SU-DHL-6 (cell line): ENCODE measurements around the gene ARHGEF19.

Source experiments
- H2AFZ ChIP-seq: fragments of 200-600 bp; sonication (generic); 2 replicates; pipeline ENCODE4 v1.6.1; 2014; ENCODE audit warnings: low read depth, mild to moderate bottlenecking, moderate library complexity, mixed read lengths, antibody characterized with exemption, low read length; ENCODE audit not compliant: severe bottlenecking
- H3F3A ChIP-seq: fragments of 200-600 bp; shearing (Covaris generic); 2 replicates; pipeline ENCODE4 v1.6.0; 2016; ENCODE audit warnings: antibody characterized with exemption, mild to moderate bottlenecking; ENCODE audit not compliant: insufficient read depth
- H3K27ac ChIP-seq: fragments of 200-600 bp; sonication (generic); 2 replicates; pipeline ENCODE4 v1.5.1; 2016; ENCODE audit warnings: low read depth, mild to moderate bottlenecking, low read length, moderate library complexity, mixed read lengths
- H3K27me3 ChIP-seq: fragments of 200-600 bp; sonication (generic), shearing (Covaris generic); 2 replicates; pipeline ENCODE4 v1.6.0; 2014; ENCODE audit warnings: mild to moderate bottlenecking, low read length
- H3K36me3 ChIP-seq: fragments of 200-600 bp; sonication (generic); 2 replicates; pipeline ENCODE4 v1.6.1; 2014; ENCODE audit warnings: mild to moderate bottlenecking, low read length, mixed read lengths
- H3K4me2 ChIP-seq: fragments of 300-600, 200-600 bp; shearing (Covaris generic), sonication (generic); 2 replicates; pipeline ENCODE4 v1.6.0; 2014; ENCODE audit warnings: low read length, low read depth, mild to moderate bottlenecking; ENCODE audit not compliant: poor library complexity, severe bottlenecking
- H3K4me3 ChIP-seq: fragments of 200-600 bp; sonication (generic); 2 replicates; pipeline ENCODE4 v1.5.1; 2014; ENCODE audit warnings: antibody characterized with exemption, low read length, mild to moderate bottlenecking, mixed read lengths; ENCODE audit not compliant: insufficient read depth, poor library complexity, severe bottlenecking
- H3K79me2 ChIP-seq: fragments of 200-600 bp; sonication (generic); 2 replicates; pipeline ENCODE4 v1.6.1; 2014; ENCODE audit warnings: mild to moderate bottlenecking, low read length, moderate library complexity; ENCODE audit not compliant: insufficient read depth
- H3K9ac ChIP-seq: fragments of 200-600 bp; sonication (generic); 2 replicates; pipeline ENCODE4 v1.7.0; 2014; ENCODE audit warnings: mild to moderate bottlenecking, low read length
- H3K9me2 ChIP-seq: fragments of 200-600 bp; sonication (generic); replicated peaks from 2 replicates; pipeline ENCODE4 v1.6.1; 2014; ENCODE audit warnings: low read length; ENCODE audit not compliant: insufficient read depth
- H3K9me3 ChIP-seq: fragments of 200-600 bp; sonication (generic); 2 replicates; pipeline ENCODE4 v1.6.1; 2014; ENCODE audit warnings: low read length, mixed read lengths; ENCODE audit not compliant: insufficient read depth
- H4K20me1 ChIP-seq: fragments of 200-600 bp; sonication (generic); 2 replicates; pipeline ENCODE4 v1.6.1; 2014; ENCODE audit warnings: low read depth, mild to moderate bottlenecking, antibody characterized with exemption, low read length, moderate library complexity, mixed read lengths
- EZH2phosphoT487 ChIP-seq: fragments of 200-600 bp; sonication (generic), shearing (Covaris generic); conservative IDR thresholded peaks from 2 replicates; pipeline ENCODE4 v1.6.1; 2018; ENCODE audit warnings: mild to moderate bottlenecking, antibody characterized with exemption, low read length, moderate library complexity, mixed read lengths
- TF ChIP-seq, protein P1 (sequence below): fragments of 200-600 bp; sonication (generic); IDR thresholded peaks from one replicate; pipeline ENCODE4 v1.5.1; 2017; ENCODE audit warnings: antibody characterized with exemption, mild to moderate bottlenecking, low read length, moderate library complexity; ENCODE audit not compliant: insufficient read depth, poor library complexity, severe bottlenecking

The ARHGEF19 gene

DNA sequence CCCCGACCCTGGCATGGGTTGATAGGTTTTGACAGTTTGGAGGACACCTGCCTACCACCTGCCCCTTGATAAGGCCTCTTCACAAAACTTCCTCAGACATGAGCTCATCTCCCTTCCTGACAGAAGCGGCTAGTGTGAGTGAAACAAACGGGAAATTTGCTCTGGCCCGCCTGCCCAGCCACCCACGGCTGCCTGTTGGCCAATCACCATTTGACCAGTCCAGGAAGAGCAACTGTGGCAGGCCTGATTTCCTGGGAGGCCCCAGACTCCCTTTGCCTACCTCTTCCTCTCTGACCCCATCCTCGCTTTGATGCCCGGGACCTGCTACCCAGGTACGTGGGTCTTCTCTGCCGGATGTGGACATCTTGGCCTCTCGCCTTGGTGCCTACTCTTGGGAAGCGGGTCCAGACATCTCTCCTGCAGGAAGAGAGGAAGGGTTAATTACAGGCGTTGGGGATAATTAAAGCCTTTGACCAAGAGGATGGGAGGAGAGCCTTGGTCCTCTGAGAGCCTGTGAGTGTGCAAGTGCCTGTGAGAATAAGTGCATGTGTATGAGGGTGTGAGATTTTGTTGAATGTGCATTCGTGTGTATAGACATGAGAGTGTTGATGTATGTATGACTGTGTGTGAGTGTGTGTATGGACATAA lies 55.5 kb downstream of the ARHGEF19 start:
- H3K79me2 ChIP-seq, result no peaks in the 10 kb centered on the region
- no peak overlapping the region for H3K27ac ChIP-seq
- no peaks in the 10 kb centered on the region for H3K9me2 ChIP-seq
- H4K20me1 ChIP-seq, result no peaks in the 10 kb centered on the region
- H2AFZ ChIP-seq, result no peak overlapping the region
- H3K4me2 ChIP-seq, result no peak overlapping the region
- H3K27me3 ChIP-seq, result no peaks in the 10 kb centered on the region
- no peak overlapping the region for H3K9ac ChIP-seq
- H3K36me3 ChIP-seq, result no peaks in the 10 kb centered on the region
- H3F3A ChIP-seq, result no peaks in the 10 kb centered on the region
- TF ChIP-seq, protein P1, sequence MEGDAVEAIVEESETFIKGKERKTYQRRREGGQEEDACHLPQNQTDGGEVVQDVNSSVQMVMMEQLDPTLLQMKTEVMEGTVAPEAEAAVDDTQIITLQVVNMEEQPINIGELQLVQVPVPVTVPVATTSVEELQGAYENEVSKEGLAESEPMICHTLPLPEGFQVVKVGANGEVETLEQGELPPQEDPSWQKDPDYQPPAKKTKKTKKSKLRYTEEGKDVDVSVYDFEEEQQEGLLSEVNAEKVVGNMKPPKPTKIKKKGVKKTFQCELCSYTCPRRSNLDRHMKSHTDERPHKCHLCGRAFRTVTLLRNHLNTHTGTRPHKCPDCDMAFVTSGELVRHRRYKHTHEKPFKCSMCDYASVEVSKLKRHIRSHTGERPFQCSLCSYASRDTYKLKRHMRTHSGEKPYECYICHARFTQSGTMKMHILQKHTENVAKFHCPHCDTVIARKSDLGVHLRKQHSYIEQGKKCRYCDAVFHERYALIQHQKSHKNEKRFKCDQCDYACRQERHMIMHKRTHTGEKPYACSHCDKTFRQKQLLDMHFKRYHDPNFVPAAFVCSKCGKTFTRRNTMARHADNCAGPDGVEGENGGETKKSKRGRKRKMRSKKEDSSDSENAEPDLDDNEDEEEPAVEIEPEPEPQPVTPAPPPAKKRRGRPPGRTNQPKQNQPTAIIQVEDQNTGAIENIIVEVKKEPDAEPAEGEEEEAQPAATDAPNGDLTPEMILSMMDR, result no peak
- no peak for TF ChIP-seq EZH2phosphoT487
- no peak overlapping the region for H3K4me3 ChIP-seq
- H3K9me3 ChIP-seq, result no peaks in the 10 kb centered on the region

DNA sequence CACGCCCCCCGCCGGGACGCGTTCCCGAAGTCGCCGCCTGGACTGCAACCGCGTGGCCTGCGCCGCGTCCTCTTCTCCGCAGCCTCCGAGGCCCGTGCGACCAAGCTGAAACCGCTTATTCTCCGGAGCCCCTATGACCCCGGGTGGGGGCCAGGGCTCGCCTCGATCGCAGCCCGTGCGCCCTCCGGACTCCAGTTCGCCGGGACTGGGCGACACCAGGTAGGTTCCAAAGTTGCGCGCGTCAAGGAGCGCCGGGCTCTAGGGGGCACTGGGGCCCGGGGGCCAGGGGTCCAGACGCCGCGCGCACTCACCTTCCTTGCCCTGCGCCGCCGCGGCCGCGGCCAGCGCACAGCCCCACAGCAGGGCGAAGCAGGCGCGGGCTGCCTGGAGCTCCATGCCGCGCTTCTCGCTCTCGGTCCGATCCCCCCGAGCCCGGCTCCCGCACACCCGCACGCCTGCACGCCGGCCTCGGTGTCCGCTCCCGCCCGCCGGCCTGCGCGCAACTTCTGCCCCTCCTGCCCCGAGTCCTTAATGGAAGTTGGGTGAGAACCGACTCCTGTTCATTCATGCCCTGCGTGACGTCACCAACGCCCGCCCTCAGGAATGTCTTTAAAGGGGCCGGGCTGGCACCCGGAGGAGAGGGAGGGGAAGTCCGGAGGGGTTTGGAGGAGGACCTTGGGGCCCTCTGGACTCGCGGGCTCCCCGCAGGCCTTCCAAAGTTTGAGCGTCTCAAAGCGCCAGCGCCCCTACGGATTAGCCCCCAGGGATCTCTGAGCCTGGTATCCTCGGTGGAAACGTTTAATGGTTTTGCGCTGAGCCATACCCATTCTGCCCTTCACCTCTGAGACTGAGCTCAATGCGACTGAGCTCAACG lies 56.7 kb downstream of the ARHGEF19 start, which contains the start of gene EPHA2:
Gene EPHA2, minus strand, starts transcription at position 533 of the 874 bp plus-strand sequence. Its CDS starts 137 bp downstream, at position 396.
- no peaks in the 10 kb centered on the region for H3K27me3 ChIP-seq
- no peaks in the 10 kb centered on the region for H3F3A ChIP-seq
- no peak within 1 kb of the TSS for H3K4me3 ChIP-seq
- H3K9me3 ChIP-seq, result no peaks in the 10 kb centered on the region
- TF ChIP-seq EZH2phosphoT487, result no peak
- TF ChIP-seq, protein P1, result no peak
- H2AFZ ChIP-seq, result no peak within 1 kb of the TSS
- H3K9me2 ChIP-seq, result no peaks in the 10 kb centered on the region
- H3K36me3 ChIP-seq, result no peaks in the 10 kb centered on the region
- H3K9ac ChIP-seq, result no peak within 1 kb of the TSS
- no peaks in the 10 kb centered on the region for H4K20me1 ChIP-seq
- H3K4me2 ChIP-seq, result no peak within 1 kb of the TSS
- H3K27ac ChIP-seq, result no peak within 1 kb of the TSS
- no peaks in the 10 kb centered on the region for H3K79me2 ChIP-seq

DNA sequence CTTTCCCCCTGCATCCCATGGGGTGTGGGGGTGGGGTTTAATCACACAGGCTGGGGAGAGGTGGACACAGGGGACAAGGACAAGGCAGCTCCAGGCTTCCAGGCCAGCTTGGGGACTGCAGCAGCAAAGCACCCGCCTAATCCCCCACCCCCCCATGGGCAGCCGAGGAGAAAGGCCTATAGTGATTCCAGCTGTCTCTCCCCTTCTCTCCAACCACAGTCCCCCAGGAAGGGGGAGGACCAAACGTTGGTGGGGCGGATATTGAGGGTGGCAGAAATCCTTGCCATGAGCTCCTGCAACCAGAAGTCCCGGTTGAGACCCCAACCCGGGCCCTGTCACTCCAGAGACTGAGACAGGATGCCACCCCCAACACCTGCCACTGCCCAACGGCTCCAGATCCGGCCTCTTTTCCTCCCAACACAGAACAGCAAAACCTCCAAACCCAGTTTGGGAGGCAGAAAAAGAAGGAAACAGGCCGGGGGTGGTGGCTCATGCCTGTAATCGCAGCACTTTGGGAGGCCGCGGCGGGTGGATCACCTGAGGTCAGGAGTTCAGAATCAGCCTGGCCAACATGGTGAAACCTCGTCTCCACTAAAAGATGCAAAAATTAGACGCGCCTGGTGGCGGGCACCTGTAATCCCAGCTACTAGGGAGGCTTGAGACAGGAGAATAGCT lies 58.3 kb downstream of the ARHGEF19 start:
- no peak overlapping the region for H3K4me3 ChIP-seq
- H3K36me3 ChIP-seq, result no peaks in the 10 kb centered on the region
- H4K20me1 ChIP-seq, result no peaks in the 10 kb centered on the region
- no peaks in the 10 kb centered on the region for H3K9me2 ChIP-seq
- no peaks in the 10 kb centered on the region for H3F3A ChIP-seq
- H3K79me2 ChIP-seq, result no peaks in the 10 kb centered on the region
- TF ChIP-seq EZH2phosphoT487, result no peak
- TF ChIP-seq, protein P1, result no peak
- H3K27ac ChIP-seq, result no peak overlapping the region
- no peak overlapping the region for H3K4me2 ChIP-seq
- no peaks in the 10 kb centered on the region for H3K27me3 ChIP-seq
- H2AFZ ChIP-seq, result no peak overlapping the region
- no peaks in the 10 kb centered on the region for H3K9me3 ChIP-seq
- no peak overlapping the region for H3K9ac ChIP-seq
